NCI-H128 (cell line): ENCODE measurements around the gene AMOTL1.
"Not testable (repeated sequence)": the region's sequence is repeated elsewhere in the genome, so short reads cannot be mapped to it uniquely, and the experiment has no call there.

ENCODE experiments used
- DNase-seq: peaks from one replicate; lab custom pipeline; 2025; ENCODE audit not compliant: unreplicated experiment; lab: John Stamatoyannopoulos, UW

AMOTL1 gene

DNA sequence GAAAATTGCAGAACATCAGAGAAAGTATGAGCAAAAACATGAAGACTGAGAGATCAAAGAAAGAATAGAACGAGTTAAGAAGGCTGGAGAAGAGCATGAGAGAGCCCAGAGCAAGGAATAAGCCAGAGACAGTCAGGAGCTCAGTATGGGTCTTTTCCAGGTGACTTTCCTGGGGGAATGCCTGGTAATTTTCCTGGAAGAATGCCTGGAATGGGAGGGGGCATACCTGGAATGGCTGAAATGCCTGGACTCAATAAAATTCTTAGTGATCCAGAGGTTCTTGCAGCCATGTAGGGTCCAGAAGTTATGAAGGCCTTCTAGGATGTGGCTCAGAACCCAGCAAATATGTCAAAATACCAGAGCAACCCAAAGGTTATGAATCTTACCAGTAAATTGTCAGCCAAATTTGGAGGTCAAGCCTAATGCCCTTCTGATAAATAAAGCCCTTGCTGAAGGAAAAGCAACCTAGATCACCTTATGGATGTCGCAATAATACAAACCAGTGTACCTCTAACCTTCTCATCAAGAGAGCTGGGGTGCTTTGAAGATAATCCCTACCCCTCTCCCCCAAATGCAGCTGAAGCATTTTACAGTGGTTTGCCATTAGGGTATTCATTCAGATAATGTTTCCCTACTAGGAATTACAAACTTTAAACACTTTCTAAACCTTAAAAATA lies 145.7 kb downstream of the AMOTL1 start:
- DNase-seq = not testable (repeated sequence)

DNA sequence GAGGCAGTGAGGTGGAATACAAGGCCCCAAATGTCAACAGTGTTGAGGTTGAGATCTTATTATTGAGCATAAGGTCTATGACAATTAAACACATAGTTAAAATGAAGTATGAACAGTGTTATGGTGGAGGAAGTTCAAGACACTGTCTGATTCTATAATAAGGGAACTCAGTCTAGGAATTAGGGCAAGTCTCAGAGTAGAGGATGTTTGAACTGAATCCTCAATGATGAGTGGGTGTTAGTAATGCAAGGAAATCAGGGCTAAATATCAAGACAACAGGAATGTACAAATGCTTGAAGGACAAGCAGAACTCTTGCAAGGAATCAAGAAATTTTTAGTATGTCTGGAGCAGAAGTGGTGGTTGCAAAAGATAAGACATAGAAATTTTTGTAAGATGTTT lies 152.2 kb downstream of the AMOTL1 start:
- no peak for DNase-seq

DNA sequence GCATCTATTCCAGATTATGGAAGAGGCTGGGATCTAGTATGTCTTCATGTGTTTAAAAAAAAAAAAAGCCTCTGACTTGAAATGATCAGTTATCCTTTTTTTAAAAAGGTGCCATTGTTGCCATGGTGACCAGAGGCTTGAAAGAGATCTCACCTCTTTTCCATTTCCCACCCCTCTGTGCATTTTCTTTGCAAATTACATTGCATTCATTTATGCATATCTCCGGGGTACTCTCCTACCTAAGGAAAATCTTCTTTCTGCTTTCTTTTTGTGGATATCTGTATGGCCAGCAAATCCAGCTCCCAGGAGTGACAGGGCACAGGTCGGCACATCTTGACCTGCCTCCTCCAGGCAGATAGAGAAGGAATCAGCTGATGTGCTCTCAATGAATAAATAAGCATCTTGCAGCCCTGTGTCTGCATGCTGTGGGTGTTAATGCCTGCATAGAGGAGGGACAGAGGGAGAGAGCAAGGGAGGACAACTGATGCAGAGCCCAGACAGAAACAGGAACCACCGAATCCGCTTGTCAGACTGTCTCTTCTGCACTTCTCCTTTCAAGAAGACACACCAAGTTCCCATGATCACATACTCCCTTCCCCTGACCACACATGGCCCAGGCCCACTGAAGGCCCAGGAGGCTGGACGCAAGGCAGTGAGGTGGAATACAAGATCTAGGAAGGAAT lies 154.3 kb downstream of the AMOTL1 start:
- no peak for DNase-seq

DNA sequence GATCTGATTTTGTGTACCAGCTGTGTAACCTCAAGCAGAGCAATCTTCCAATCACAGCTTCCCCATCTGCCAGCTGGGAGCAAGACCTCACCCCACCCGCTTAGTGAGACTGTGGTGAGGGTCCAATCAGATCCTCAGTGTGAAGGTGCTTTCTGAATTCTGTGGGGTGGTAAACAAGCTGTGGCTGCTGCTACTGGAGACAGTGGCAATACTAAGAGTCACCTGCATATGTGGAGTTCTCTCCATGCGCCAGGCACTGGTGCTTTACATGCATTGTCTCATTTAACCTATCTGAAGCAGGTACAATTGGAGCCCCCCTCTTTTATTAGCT lies 154.8 kb downstream of the AMOTL1 start:
- no peak for DNase-seq

GRCh38 chr11:94924171-94924572 lies 156.0 kb downstream of the AMOTL1 start:
- no peak for DNase-seq

GRCh38 chr11:94924612-94925011 lies 156.5 kb downstream of the AMOTL1 start:
- DNase-seq = no peak

GRCh38 chr11:94925422-94926270 lies 157.5 kb downstream of the AMOTL1 start:
- DNase-seq = no peak

- no peak for DNase-seq
Observed at GRCh38 chr11:94926271-94926625, 158.1 kb downstream of the AMOTL1 start.
